Measurements from ENCODE around the gene C11orf21.
"Not testable (repeated sequence)": the region's sequence is repeated elsewhere in the genome, so short reads cannot be mapped to it uniquely, and the experiment has no call there.

C11orf21 gene

GRCh38 chr11:2295971-2296912 lies 5.5 kb downstream of the C11orf21 start:
- no peak for DNase-seq

GRCh38 chr11:2294926-2295290 lies 6.8 kb downstream of the C11orf21 start:
- DNase-seq: no peak

- DNase-seq: no peak
These were observed 7.5 kb downstream of the C11orf21 start for GRCh38 chr11:2293984-2294925.

- no peak for DNase-seq
These were observed 8.2 kb downstream of the C11orf21 start for GRCh38 chr11:2293531-2293971.

GRCh38 chr11:2290351-2290841 lies 11.3 kb downstream of the C11orf21 start:
- no peak for DNase-seq

- DNase-seq: no peak
These were observed 11.9 kb downstream of the C11orf21 start for GRCh38 chr11:2289859-2290258.

GRCh38 chr11:2289350-2289749 lies 12.4 kb downstream of the C11orf21 start:
- DNase-seq: no peak

- DNase-seq: no peak
These were observed 14.6 kb downstream of the C11orf21 start for GRCh38 chr11:2287091-2287490.

GRCh38 chr11:2286350-2286749 lies 15.4 kb downstream of the C11orf21 start:
- DNase-seq: not testable (repeated sequence)

- no peak for DNase-seq
These were observed 21.5 kb downstream of the C11orf21 start for GRCh38 chr11:2280208-2280607.

- no peak for DNase-seq
These were observed 23.7 kb downstream of the C11orf21 start for GRCh38 chr11:2277933-2278523.

- no peak for DNase-seq
These were observed 24.7 kb downstream of the C11orf21 start for GRCh38 chr11:2277008-2277346.

GRCh38 chr11:2276280-2277007 lies 25.3 kb downstream of the C11orf21 start:
- no peak for DNase-seq

- no peak for DNase-seq
These were observed 26.1 kb downstream of the C11orf21 start for GRCh38 chr11:2275334-2276279.

GRCh38 chr11:2273771-2274170 lies 27.9 kb downstream of the C11orf21 start:
- no peak for DNase-seq

- no peak for DNase-seq
These were observed 28.4 kb downstream of the C11orf21 start for GRCh38 chr11:2273311-2273710.

- DNase-seq: no peak
These were observed 28.8 kb downstream of the C11orf21 start for GRCh38 chr11:2272946-2273280.

- no peak for DNase-seq
These were observed 29.3 kb downstream of the C11orf21 start for GRCh38 chr11:2272228-2272945.

GRCh38 chr11:2271327-2272227 lies 30.1 kb downstream of the C11orf21 start:
- no peak for DNase-seq

GRCh38 chr11:2271077-2271326 lies 30.7 kb downstream of the C11orf21 start:
- peak; percentile 39 for DNase-seq

Measured in CD4-positive, alpha-beta T cell treated with Interleukin-4 for 4 hours (primary cell).